Measurements from ENCODE around the gene MTERF4.

MTERF4 gene

GRCh38 chr2:241068942-241069810 is 32.9 kb downstream of the MTERF4 start:
- no peak for DNase-seq (ENCODE audit: low read depth)

DNA sequence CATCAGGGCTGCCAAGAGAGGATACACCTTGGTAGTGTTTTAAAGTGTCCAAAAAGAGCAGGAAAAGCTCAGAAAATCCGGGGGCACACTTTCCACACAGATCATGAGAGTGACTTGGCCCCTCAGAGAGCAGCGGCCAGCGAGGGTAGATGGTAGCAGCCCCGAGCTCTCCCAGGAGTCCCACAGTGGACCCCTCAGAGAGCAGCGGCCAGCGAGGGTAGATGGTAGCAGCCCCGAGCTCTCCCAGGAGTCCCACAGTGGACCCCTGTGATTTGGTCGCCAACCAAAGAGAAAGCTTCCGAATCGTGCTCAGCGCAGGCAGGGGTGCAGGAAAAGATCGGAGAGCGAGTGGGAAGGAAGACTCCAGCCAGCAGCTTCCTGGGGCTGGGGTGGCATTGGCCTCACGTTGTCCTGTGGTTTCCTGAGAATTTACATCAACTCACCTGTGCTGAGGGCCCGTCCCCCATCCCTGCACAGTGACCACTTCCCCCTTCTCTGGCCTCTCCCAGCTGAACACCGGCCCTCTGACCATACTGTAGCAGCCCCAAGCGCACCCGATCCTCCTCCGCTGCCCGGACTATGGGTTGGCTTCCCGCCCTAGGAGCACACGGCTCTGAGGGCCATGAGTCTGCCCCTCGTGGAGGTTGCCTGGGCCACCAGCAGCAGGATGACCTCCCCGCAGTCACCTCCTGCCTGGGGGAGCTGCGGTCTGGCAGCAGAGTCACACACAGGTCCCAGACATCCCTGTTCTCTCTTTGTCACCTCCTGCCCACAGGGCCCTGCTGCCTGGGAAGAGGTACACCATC is 33.7 kb downstream of the MTERF4 start:
- no peak for DNase-seq (ENCODE audit: low read depth)

DNA sequence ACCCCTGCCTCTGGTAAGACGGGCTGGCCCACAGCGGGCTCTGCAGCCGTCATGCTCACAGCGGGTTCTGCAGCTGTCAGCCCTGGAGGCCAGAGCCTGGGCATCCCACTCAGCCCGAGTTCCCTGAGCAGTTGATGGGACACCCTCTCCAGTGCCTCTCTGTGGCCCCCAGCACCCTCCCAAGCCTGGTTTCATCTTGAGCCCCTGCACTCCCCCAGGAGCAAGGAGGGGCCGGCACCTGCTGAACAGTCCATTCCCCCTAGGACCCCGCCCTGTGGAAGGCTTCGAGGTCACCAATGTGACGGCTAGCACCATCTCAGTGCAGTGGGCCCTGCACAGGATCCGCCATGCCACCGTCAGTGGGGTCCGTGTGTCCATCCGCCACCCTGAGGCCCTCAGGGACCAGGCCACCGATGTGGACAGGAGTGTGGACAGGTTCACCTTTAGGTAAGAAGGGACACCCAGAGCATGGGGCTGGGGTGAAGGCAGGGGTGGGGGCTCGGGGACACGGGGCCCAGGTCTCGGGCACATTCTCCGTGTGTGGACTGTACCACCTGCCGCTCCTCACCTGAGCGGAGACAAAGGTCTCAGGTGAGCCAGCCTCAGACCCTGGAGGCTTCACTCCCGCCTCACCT is 34.5 kb downstream of the MTERF4 start:
- DNase-seq (ENCODE audit: low read depth), result no peak

- DNase-seq (ENCODE audit: low read depth), result no peak
Observed at GRCh38 chr2:241066893-241067341, 35.2 kb downstream of the MTERF4 start.

- no peak for DNase-seq (ENCODE audit: low read depth)
Observed at GRCh38 chr2:241066171-241066892, 35.8 kb downstream of the MTERF4 start.

GRCh38 chr2:241065355-241065803 is 36.7 kb downstream of the MTERF4 start:
- no peak for DNase-seq (ENCODE audit: low read depth)

DNA sequence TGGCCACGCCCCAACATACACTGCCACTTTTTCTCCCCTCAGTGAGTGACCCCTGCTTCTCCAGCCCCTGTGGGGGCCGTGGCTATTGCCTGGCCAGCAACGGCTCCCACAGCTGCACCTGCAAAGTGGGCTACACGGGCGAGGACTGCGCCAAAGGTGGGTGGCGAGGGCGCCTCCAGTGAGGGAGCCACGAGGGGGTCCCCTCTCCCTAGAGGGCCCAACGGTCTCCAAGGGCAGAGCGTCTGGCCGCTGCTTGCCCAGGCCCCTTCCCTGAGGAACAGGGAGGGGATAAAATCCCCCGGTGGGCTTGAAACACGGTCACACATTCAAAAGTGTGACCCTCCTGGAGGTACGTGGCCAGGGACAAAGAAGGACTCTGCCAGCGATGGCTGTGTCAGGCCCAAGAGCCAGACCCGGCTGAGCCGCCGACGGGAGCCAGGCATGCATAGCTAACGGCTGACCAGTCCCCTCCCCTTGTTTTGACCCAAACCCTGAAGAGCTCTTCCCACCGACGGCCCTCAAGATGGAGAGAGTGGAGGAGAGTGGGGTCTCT is 37.2 kb downstream of the MTERF4 start:
- DNase-seq (ENCODE audit: low read depth), result no peak

DNA sequence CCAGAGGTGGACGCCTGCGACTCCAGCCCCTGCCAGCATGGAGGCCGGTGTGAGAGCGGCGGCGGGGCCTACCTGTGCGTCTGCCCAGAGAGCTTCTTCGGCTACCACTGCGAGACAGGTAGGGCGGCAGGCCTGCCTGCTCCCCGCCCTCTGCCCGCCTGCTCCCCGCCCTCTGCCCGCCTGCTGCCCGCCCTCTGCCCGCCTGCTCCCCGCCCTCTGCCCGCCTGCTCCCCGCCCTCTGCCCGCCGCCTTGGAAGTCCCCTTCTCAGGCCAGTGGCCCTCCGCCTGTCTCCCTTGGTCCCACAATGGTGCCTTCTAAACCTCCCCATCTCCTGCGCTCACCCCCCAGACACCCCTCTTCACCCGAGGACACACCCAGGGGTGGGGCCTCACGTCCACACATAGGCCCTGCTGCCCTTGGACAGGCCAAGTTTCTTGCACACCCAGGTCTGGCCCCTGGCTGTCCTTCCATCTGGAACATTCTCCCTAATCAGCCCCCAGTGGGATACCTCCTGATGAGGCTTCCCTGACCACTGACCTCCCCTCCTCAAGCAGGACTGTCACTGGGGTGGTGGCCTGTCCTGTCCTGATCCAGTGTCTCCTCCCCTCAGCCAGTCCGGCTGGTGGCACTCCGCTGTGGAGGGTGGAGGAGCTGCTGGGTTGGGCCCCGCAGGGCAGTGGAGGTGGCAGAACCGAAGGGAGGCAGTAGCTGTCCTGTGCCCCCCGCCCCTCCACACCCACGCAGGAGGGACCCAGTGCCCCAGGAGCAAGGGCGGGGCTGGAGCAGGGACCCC is 37.9 kb downstream of the MTERF4 start:
- DNase-seq (ENCODE audit: low read depth), result no peak

DNA sequence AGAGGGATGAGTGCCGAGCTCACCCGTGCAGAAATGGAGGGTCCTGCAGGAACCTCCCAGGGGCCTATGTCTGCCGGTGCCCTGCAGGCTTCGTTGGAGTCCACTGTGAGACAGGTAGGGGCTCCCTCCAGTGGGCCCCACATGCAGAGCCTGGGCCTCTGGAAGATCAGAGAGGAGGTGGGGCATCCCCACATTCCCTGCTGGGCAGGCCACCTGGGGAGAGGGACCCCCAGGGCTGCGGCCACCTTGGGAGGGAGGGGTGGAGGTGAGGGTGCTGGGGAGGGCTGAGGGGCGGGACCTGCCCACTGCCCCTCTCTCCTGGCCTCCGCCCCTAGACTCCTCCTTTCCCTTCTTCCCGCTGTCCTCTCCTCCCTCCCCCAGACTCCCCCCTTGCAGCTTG is 38.5 kb downstream of the MTERF4 start:
- no peak for DNase-seq (ENCODE audit: low read depth)

GRCh38 chr2:241063093-241063551 is 39.0 kb downstream of the MTERF4 start:
- no peak for DNase-seq (ENCODE audit: low read depth)

GRCh38 chr2:241062389-241063092 is 39.5 kb downstream of the MTERF4 start:
- DNase-seq (ENCODE audit: low read depth), result no peak

- DNase-seq (ENCODE audit: low read depth), result no peak
Observed at GRCh38 chr2:241061275-241061674, 40.8 kb downstream of the MTERF4 start.

DNA sequence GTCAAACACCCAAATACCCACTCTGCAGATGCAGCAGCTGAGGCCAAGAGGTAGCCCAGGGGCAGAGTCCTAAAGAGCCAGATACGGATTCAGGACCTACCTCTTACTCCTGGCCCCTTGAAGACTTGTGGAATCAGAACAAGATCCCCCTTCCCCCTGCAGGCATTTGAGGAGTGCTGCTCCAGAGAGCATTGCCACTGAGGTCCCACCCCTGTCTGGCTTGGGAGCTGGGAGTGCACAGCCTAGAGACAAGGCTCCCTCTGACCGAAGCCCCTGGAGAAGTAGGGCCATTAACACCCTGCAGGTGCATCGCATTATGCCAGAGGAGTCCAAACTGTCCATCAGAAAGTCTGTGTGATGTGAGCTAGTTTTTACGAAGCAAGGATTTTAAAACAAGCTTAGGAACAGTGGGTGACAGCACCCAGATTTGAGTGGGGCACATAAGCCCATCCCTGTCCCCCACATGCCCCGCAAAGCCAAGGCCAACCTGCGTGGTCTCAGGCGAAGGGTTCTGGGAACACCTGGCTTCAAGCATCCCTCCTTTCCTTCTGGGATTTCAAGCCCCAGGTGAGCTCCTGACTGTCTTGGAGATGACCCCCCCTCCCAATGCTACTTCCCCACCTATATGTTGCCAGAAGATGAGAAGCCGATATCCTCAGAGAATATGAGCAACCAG is 48.4 kb downstream of the MTERF4 start:
- DNase-seq (ENCODE audit: low read depth), result no peak

DNA sequence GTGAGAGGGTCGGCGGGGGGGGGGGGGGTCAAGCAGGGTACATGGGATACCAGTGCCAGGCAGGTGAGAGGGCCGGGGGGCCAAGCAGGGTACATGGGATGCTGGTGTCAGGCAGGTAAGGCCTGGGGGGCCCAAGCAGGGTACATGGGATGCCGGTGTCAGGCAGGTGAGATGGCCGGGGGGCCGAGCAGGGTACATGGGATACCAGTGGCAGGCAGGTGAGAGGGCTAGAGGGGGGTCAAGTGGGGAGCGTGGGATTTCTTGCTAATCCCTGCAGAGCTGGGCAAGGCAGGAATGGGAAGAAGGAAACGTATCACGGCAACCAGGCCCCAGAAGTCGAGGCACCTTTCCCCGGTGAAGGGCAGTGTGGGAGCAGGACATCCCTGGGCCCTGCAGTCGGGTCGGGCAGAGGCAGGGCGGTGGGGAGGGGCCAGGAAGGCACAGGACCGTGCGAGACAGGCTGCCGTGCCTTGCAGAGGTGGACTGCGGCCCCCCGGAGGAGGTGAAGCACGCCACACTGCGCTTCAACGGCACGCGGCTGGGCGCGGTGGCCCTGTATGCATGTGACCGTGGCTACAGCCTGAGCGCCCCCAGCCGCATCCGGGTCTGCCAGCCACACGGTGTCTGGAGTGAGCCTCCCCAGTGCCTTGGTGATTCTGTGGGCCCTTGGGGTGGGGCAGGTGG is 49.3 kb downstream of the MTERF4 start:
- no peak for DNase-seq (ENCODE audit: low read depth)

GRCh38 chr2:241051578-241052487 is 50.3 kb downstream of the MTERF4 start:
- DNase-seq (ENCODE audit: low read depth), result no peak

DNA sequence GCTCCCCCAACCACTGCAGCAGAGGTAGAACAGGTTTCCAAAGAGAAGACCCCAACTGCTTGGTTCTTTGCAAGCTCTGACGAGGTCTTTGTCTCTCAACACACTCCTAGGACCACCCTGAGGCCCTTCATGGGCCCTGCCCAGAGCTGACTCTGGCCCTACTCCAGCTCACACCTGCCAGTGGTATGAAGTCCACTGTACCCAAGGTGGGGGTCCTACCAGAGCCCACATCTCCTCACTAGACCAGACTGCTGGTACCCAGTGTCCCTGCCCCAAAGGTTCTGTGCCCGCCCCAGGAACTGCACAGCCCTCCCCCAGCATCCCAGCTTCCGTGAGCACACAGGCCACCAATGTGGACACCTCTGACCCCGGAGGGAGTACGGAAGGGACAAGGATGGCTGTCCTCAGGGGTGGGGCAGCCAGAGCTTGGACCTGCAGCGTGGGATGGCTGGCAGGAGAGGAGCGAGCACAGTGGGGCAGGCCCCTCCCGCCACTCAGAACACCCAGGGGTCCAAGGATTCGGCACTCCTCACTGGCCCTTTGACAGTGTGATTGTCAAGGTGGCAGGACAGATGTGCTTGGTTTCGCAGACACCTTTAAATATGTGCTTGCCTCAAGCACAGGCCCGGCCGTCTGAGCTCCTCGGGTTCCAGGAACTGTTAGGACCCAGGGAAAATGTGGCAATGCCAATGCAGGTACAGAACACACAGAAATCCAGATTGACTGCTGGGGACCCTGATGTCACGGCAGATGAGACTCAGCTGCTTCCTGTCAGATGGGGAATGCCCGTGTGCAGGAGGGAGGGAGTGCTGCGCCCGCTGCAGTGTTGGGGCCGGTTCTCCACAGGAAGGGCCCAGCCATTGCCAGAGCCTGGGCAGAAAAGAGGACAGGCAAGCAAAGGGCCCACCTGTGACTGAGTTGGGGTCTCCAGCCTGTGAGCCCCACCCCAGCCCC is 51.2 kb downstream of the MTERF4 start:
- DNase-seq (ENCODE audit: low read depth), result no peak
